GM12878 (cell line): Measurements from ENCODE around the gene PLEKHM3. TPM values are rescaled to one million over a fixed set of nuclear protein-coding genes. Genes with fewer than 3 reads are reported as not detected.

ENCODE experiments used
- ATAC-seq: fragments of 200-7000 bp; cut with Tn5 transposase; 3 replicates; pipeline ENCODE4 v1.9.1; 2020; ENCODE audit warnings: mild to moderate bottlenecking, moderate library complexity
- BruUV-seq: library from RNA; stranded (reverse); fragments of 400-500 nt; replicated peaks from 2 replicates; lab custom pipeline; 2021; lab: Mats Ljungman, UMichigan
- CTCF ChIA-PET: fragments of 300-600 bp; sonication (Branson Sonifier 250); formaldehyde crosslinking; extraction: SDS; loops from one replicate; lab custom pipeline; 2021; ENCODE audit warnings: inconsistent platforms; lab: Yijun Ruan, JAX
- POLR2A ChIA-PET: fragments of 350-600 bp; formaldehyde crosslinking; extraction: SDS; loops from one replicate; lab custom pipeline; 2021; ENCODE audit warnings: inconsistent platforms; lab: Charles Lee
- RAD21 ChIA-PET: fragments of 300-600 bp; sonication (Branson Sonifier 250); formaldehyde crosslinking; loops from one replicate; lab custom pipeline; 2023; ENCODE audit warnings: antibody characterized with exemption; ENCODE audit not compliant: unreplicated experiment; lab: Charles Lee
- SMC1A ChIA-PET: fragments of 300-600 bp; sonication (Branson Sonifier 250); formaldehyde crosslinking; loops from one replicate; lab custom pipeline; 2023; ENCODE audit not compliant: unreplicated experiment, uncharacterized antibody; lab: Charles Lee
- DNase-seq: peaks from one replicate; pipeline ENCODE4 v3.0.0-alpha.2; 2011; ENCODE audit warnings: low read depth, low spot score
- FAIRE-seq: peaks from 3 replicates; lab custom pipeline; 2011; peaks lifted over from hg19 to GRCh38; lab: Jason Lieb, UNC
- H2AFZ ChIP-seq: 2 replicates; pipeline ENCODE4 v1.6.0; 2011; ENCODE audit warnings: low read depth, low read length, control low read depth; ENCODE audit not compliant: control insufficient read depth
- H3K27ac ChIP-seq: 2 replicates; pipeline ENCODE4 v1.5.1; 2011; ENCODE audit warnings: control low read depth; ENCODE audit not compliant: control insufficient read depth, insufficient read depth
- H3K27me3 ChIP-seq, 2 experiments: replicated peaks in 1 of 2; 2 replicates each; pipeline versions ENCODE4 v1.6.0 to v1.6.1; 2011; ENCODE audit warnings: low read length in 1 of 2; ENCODE audit not compliant: control insufficient read depth in 2 of 2, insufficient read depth in 2 of 2
- H3K36me3 ChIP-seq, 2 experiments: 2 replicates each; pipeline ENCODE4 v1.5.1; 2011; ENCODE audit warnings: low read length in 1 of 2; ENCODE audit not compliant: control insufficient read depth in 2 of 2, insufficient read depth in 2 of 2
- H3K4me1 ChIP-seq: 2 replicates; pipeline ENCODE4 v1.6.1; 2011; ENCODE audit warnings: mild to moderate bottlenecking, low read length, moderate library complexity, mixed read lengths; ENCODE audit not compliant: control insufficient read depth, insufficient read depth
- H3K4me2 ChIP-seq: 2 replicates; pipeline ENCODE4 v1.6.0; 2011; ENCODE audit warnings: control low read depth; ENCODE audit not compliant: control insufficient read depth, insufficient read depth
- H3K4me3 ChIP-seq: fragments of 200-600 bp; sonication (generic); 2 replicates; pipeline ENCODE4 v1.5.1; 2016
- H3K79me2 ChIP-seq: 2 replicates; pipeline ENCODE4 v1.6.0; 2011; ENCODE audit warnings: low read length; ENCODE audit not compliant: control insufficient read depth, insufficient read depth
- H3K9ac ChIP-seq: 2 replicates; pipeline ENCODE4 v1.8.0; 2011; ENCODE audit warnings: low read length, control low read depth, mixed read lengths; ENCODE audit not compliant: control insufficient read depth, insufficient read depth
- H3K9me3 ChIP-seq: replicated peaks from 3 replicates; pipeline ENCODE4 v1.5.1; 2011; ENCODE audit warnings: mild to moderate bottlenecking, low read length; ENCODE audit not compliant: control insufficient read depth, insufficient read depth
- H4K20me1 ChIP-seq: 2 replicates; pipeline ENCODE4 v1.6.0; 2011; ENCODE audit not compliant: control insufficient read depth, insufficient read depth
- ATF2 ChIP-seq: IDR thresholded peaks from 2 replicates; pipeline ENCODE4 v1.6.1; 2012; ENCODE audit warnings: low read length, inconsistent platforms
- KDM1A ChIP-seq: fragments of 200-600 bp; sonication (generic); IDR thresholded peaks from 2 replicates; pipeline ENCODE4 v1.6.1; 2016; ENCODE audit warnings: borderline replicate concordance
- RELA ChIP-seq: fragments of 450-650 bp; IDR thresholded peaks from 2 replicates; pipeline ENCODE4 v1.8.0; 2014; ENCODE audit warnings: borderline replicate concordance; ENCODE audit not compliant: partially characterized antibody
- TBL1XR1 ChIP-seq: IDR thresholded peaks from 2 replicates; pipeline ENCODE4 v1.6.1; 2012; ENCODE audit warnings: low read depth, low read length, improper control_type of control experiment
- WGBS: methylation state at CpG from one replicate; pipeline ENCODE4 v1.1.6; 2016; ENCODE audit warnings: low lambda C conversion rate; ENCODE audit not compliant: insufficient replicate concordance, insufficient coverage; ENCODE audit errors: missing lambda C conversion rate; 5-methylcytosine and 5-hydroxymethylcytosine counted together
- in situ Hi-C: fragments of 300-500 bp; cut with MboI; formaldehyde crosslinking; loops from 9 replicates; pipeline ENCODE4 v1.14.3; 2018; ENCODE audit warnings: mixed read lengths
- intact Hi-C: fragments of 100-400 bp; cut with micrococcal nuclease; formaldehyde crosslinking; loops from one replicate; pipeline ENCODE4 v1.14.2; 2022; ENCODE audit not compliant: unreplicated experiment
- polyA plus RNA-seq, 11 experiments: library from polyadenylated mRNA; depleted of rRNA in 4 of 11; unstranded in 6 of 11; stranded (reverse) in 5 of 11; fragments of >200 nt; fragmentation: Nextera tagmentation in 4 of 11; fragmentation: Illumina TruSeq in 1 of 11; extraction: Ambion mirVana in 4 of 11; extraction: Trizol in 1 of 11; gene quantifications; 1 replicate in 1 of 11; 2 replicates in 10 of 11; pipeline versions ENCODE4 v1.2.1 to v1.2.3, GENCODE V29; 2011 to 2016; ENCODE audit warnings: inconsistent platforms in 2 of 11, missing spikeins in 2 of 11, low read depth in 1 of 11
- total RNA-seq, 4 experiments: library from RNA; depleted of rRNA in 3 of 4; stranded (reverse); fragments of >200 nt in 3 of 4; fragmentation: Illumina TruSeq in 1 of 4; extraction: Trizol in 1 of 4; gene quantifications; 2 replicates each; pipeline versions ENCODE4 v1.2.1 to v1.2.3, GENCODE V29; 2013 to 2021

PLEKHM3 gene
- total and polyA plus RNA-seq, 10 of the 15 experiments (the other 5 are each of a cell fraction or from before 2014, with no cell fraction given): 1.4 to 5.6 (median 3.0) TPM

GRCh38 chr2:207953354-207953753 is 72.0 kb downstream of the PLEKHM3 start:
- TF ChIP-seq RELA (no peak), TBL1XR1 (no peak), KDM1A (no peak), ATF2 (no peak)
- DNase-seq (no peak), ATAC-seq (no peak), FAIRE-seq (no peak)
- CTCF ChIA-PET: interaction anchor here (1.3 to 1.7 kb wide), 5 partner anchors 12 to 210 kb away, joined by 3 to 5 read pairs (median 4); no protein-coding TSS in a partner anchor
- Histone ChIP-seq H3K79me2 (no peaks in the 10 kb centered on the region), H3K4me3 (no peak overlapping the region), H3K36me3 (no peaks in the 10 kb centered on the region), H2AFZ (no peak overlapping the region), H4K20me1 (no peaks in the 10 kb centered on the region), H3K4me2 (no peak overlapping the region), H3K4me1 (peaks cover 10% of the 10 kb centered on the region; the same call in 1 of the 2 replicates), H3K9me3 (no peaks in the 10 kb centered on the region), H3K27me3 (no peaks in the 10 kb centered on the region), H3K27ac (no peak overlapping the region), H3K9ac (no peak overlapping the region)
- WGBS: 73% methylated on average over 3 of the region's 3 CpGs
- intact Hi-C loops: no loop called here
- RAD21 ChIA-PET: interaction anchor here (1.0 kb wide), 1 partner anchor 15 kb away, joined by 3 read pairs; no protein-coding TSS in a partner anchor
- BruUV-seq: no TSS peak
- in situ Hi-C loops: no loop called here
- SMC1A ChIA-PET: interaction anchor here (0.6 to 2.3 kb wide), 10 partner anchors 18 to 206 kb away, joined by 3 to 8 read pairs (median 4); no protein-coding TSS in a partner anchor
- POLR2A ChIA-PET: interaction anchor here (0.6 to 1.2 kb wide), 2 partner anchors 18 to 132 kb away, joined by 3 to 4 read pairs; no protein-coding TSS in a partner anchor
